Mammary epithelial cell (primary cell): Measurements from ENCODE around the gene TEKT5.

Experiments used
- CTCF ChIP-seq, 2 donors: IDR thresholded peaks in 1 of 2; conservative IDR thresholded peaks in 1 of 2; 2 replicates each; pipeline ENCODE4 v1.5.1; 2011 to 2012; ENCODE audit warnings: inconsistent platforms in 2 of 2, low read length in 2 of 2, mild to moderate bottlenecking in 2 of 2, control low read depth in 1 of 2, low read depth in 1 of 2; ENCODE audit not compliant: insufficient read depth in 1 of 2; ENCODE audit errors: extremely low read depth in 1 of 2
- EZH2 ChIP-seq: IDR thresholded peaks from 2 replicates; pipeline ENCODE4 v1.6.1; 2012; ENCODE audit warnings: low read length, inconsistent platforms, borderline replicate concordance

- TF ChIP-seq CTCF (conservative IDR thresholded peaks at IDR 0.05 in 1 of 2, IDR thresholded peaks at IDR 0.05 in 1 of 2; ENCODE audit: extremely low read depth in 1 of 2, insufficient read depth in 1 of 2, low read depth in 1 of 2, low read length in 2 of 2) (no peak), EZH2 (no peak)
Observed at GRCh38 chr16:10590342-10590741, 104.4 kb downstream of the TEKT5 start.
